ENCODE data around the gene HYAL4.
A peak's percentile ranks its signal among the peaks of the same experiment; 100 is the strongest.

HYAL4 gene

DNA sequence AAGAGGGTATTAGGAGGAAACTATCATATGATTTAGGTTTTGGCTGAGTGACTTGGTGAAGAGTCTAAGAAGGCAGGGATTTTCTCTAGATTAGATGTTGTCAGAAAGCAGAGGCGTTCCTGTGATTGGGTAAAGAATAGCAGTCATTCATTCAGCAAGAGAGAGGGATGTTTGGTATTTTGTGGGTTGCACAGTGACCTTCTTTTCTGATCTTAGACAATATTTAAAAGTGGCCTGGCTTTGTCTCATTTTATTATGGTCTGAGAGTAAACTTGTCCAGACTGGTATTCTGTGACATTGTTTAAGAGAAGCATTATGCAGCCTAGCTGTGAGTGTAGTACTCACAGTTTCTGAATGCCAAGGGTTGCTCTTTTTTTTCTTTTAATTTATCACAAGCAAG is 18.5 kb downstream of the HYAL4 start:
- Histone ChIP-seq H3K4me2 (ENCODE audit: low read length) (no peak overlapping the region), H2BK5ac (ENCODE audit: low read depth, low read length, poor library complexity) (no peak overlapping the region), H3K23ac (ENCODE audit: low read length) (no peak overlapping the region), H3K14ac (ENCODE audit: low read length) (no peak overlapping the region), H4K12ac (ENCODE audit: low read depth, low read length) (no peak overlapping the region), H3K4ac (ENCODE audit: low read depth, low read length) (no peak overlapping the region), H3K36me3 (ENCODE audit: control insufficient read depth in 1 of 2, insufficient read depth in 2 of 2, low read length in 2 of 2) (no peaks in the 10 kb centered on the region), H3K18ac (ENCODE audit: low read length) (no peak overlapping the region), H3K4me3 (ENCODE audit: low read depth, low read length) (no peak overlapping the region), H3K4me1 (ENCODE audit: control insufficient read depth in 1 of 2, insufficient read depth in 2 of 2, low read length in 2 of 2) (no peaks in the 10 kb centered on the region), H3K9me3 (ENCODE audit: insufficient read depth, low read depth, low read length) (no peaks in the 10 kb centered on the region), H3K27me3 (ENCODE audit: insufficient read depth, low read length) (no peaks in the 10 kb centered on the region), H4K8ac (ENCODE audit: low read depth, low read length) (no peak overlapping the region), H3K79me2 (ENCODE audit: control insufficient read depth, insufficient read depth, low read length, poor library complexity) (no peaks in the 10 kb centered on the region), H2AK5ac (ENCODE audit: low read length) (no peak overlapping the region), H3K27ac (ENCODE audit: low read depth, low read length) (no peak overlapping the region), H2AFZ (ENCODE audit: insufficient read depth, low read length, poor library complexity) (no peak overlapping the region), H2BK12ac (ENCODE audit: low read length) (no peak overlapping the region), H4K91ac (ENCODE audit: low read depth, low read length) (no peak overlapping the region), H3K79me1 (ENCODE audit: low read length) (no peaks in the 10 kb centered on the region), H3K9ac (ENCODE audit: low read length) (no peak overlapping the region), H2BK120ac (ENCODE audit: insufficient read depth, low read length, poor library complexity) (no peak overlapping the region)
- WGBS (ENCODE audit: extremely low coverage, insufficient coverage, insufficient read length): no CpG with 5 or more reads among the region's 1 CpG
- DNase-seq: peak in 1 of 2 donors; percentile 19

DNA sequence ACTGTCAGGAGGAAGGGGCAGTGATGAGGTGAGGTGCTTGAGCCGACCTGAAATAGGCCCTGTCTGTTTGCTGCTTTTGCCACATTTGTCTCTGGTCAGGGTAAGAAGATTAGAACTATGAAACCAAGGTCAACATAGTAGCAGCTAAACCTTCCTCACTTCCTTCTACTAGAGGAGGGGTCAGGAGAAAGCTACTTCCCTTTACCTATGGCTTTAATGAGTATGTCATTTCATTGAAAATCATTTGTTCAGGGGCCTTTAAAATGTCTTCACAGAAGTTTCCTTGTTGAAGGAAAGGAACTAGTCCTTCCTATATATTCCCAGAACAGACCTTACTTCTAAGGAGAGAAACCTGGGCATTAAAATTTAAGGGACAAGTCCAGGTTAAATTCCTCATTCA is 19.0 kb downstream of the HYAL4 start:
- no peak overlapping the region for H3K18ac ChIP-seq (ENCODE audit: low read length)
- no peak overlapping the region for H3K4ac ChIP-seq (ENCODE audit: low read depth, low read length)
- no peak overlapping the region for H2BK120ac ChIP-seq (ENCODE audit: insufficient read depth, low read length, poor library complexity)
- no peak overlapping the region for H3K9ac ChIP-seq (ENCODE audit: low read length)
- no peak overlapping the region for H3K27ac ChIP-seq (ENCODE audit: low read depth, low read length)
- no peaks in the 10 kb centered on the region for H3K4me1 ChIP-seq (ENCODE audit: control insufficient read depth in 1 of 2, insufficient read depth in 2 of 2, low read length in 2 of 2)
- H2BK5ac ChIP-seq (ENCODE audit: low read depth, low read length, poor library complexity): no peak overlapping the region
- no peak overlapping the region for H4K8ac ChIP-seq (ENCODE audit: low read depth, low read length)
- H2AFZ ChIP-seq (ENCODE audit: insufficient read depth, low read length, poor library complexity): no peak overlapping the region
- no peak overlapping the region for H3K14ac ChIP-seq (ENCODE audit: low read length)
- no peak overlapping the region for H3K23ac ChIP-seq (ENCODE audit: low read length)
- H3K79me1 ChIP-seq (ENCODE audit: low read length): no peaks in the 10 kb centered on the region
- H3K4me2 ChIP-seq (ENCODE audit: low read length): no peak overlapping the region
- no peaks in the 10 kb centered on the region for H3K36me3 ChIP-seq (ENCODE audit: control insufficient read depth in 1 of 2, insufficient read depth in 2 of 2, low read length in 2 of 2)
- WGBS (ENCODE audit: extremely low coverage, insufficient coverage, insufficient read length): no CpG with 5 or more reads among the region's 1 CpG
- no peak overlapping the region for H4K12ac ChIP-seq (ENCODE audit: low read depth, low read length)
- H2BK12ac ChIP-seq (ENCODE audit: low read length): no peak overlapping the region
- H3K79me2 ChIP-seq (ENCODE audit: control insufficient read depth, insufficient read depth, low read length, poor library complexity): no peaks in the 10 kb centered on the region
- no peaks in the 10 kb centered on the region for H3K9me3 ChIP-seq (ENCODE audit: insufficient read depth, low read depth, low read length)
- DNase-seq: no peak
- H3K4me3 ChIP-seq (ENCODE audit: low read depth, low read length): no peak overlapping the region
- H3K27me3 ChIP-seq (ENCODE audit: insufficient read depth, low read length): no peaks in the 10 kb centered on the region
- no peak overlapping the region for H4K91ac ChIP-seq (ENCODE audit: low read depth, low read length)
- H2AK5ac ChIP-seq (ENCODE audit: low read length): no peak overlapping the region

DNA sequence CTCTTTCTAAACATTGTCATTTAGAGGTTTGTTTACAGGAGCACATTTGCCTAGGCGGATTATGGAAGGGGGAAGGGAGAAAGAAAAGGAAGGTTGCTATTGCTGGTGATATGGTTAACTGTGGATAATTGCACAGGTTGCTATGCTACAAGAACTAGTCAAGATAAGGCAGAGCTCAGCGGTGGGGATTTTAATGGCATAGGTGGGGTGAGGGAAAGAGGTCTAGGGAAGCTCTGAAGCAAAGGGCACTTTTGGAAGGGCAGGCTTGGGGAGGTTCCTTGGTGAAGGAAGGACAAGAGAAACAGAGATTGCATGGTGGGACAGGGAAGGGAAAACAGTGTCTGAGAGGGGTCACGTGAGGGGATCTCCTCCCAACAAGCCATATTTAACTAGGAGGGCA is 19.5 kb downstream of the HYAL4 start:
- Histone ChIP-seq H3K27me3 (ENCODE audit: insufficient read depth, low read length) (no peaks in the 10 kb centered on the region), H3K18ac (ENCODE audit: low read length) (no peak overlapping the region), H3K79me1 (ENCODE audit: low read length) (no peaks in the 10 kb centered on the region), H3K27ac (ENCODE audit: low read depth, low read length) (no peak overlapping the region), H3K4me3 (ENCODE audit: low read depth, low read length) (no peak overlapping the region), H3K9me3 (ENCODE audit: insufficient read depth, low read depth, low read length) (no peaks in the 10 kb centered on the region), H4K91ac (ENCODE audit: low read depth, low read length) (no peak overlapping the region), H2BK120ac (ENCODE audit: insufficient read depth, low read length, poor library complexity) (no peak overlapping the region), H3K9ac (ENCODE audit: low read length) (no peak overlapping the region), H3K4me1 (ENCODE audit: control insufficient read depth in 1 of 2, insufficient read depth in 2 of 2, low read length in 2 of 2) (no peaks in the 10 kb centered on the region), H2AK5ac (ENCODE audit: low read length) (no peak overlapping the region), H2BK5ac (ENCODE audit: low read depth, low read length, poor library complexity) (no peak overlapping the region), H3K23ac (ENCODE audit: low read length) (no peak overlapping the region), H4K8ac (ENCODE audit: low read depth, low read length) (no peak overlapping the region), H2AFZ (ENCODE audit: insufficient read depth, low read length, poor library complexity) (no peak overlapping the region), H3K4me2 (ENCODE audit: low read length) (no peak overlapping the region), H3K14ac (ENCODE audit: low read length) (no peak overlapping the region), H3K79me2 (ENCODE audit: control insufficient read depth, insufficient read depth, low read length, poor library complexity) (no peaks in the 10 kb centered on the region), H4K12ac (ENCODE audit: low read depth, low read length) (no peak overlapping the region), H3K36me3 (ENCODE audit: control insufficient read depth in 1 of 2, insufficient read depth in 2 of 2, low read length in 2 of 2) (no peaks in the 10 kb centered on the region), H2BK12ac (ENCODE audit: low read length) (no peak overlapping the region), H3K4ac (ENCODE audit: low read depth, low read length) (no peak overlapping the region)
- DNase-seq: no peak
- whole genome bisulfite sequencing (ENCODE audit: extremely low coverage, insufficient coverage, insufficient read length): no CpG with 5 or more reads among the region's 3 CpGs

DNA sequence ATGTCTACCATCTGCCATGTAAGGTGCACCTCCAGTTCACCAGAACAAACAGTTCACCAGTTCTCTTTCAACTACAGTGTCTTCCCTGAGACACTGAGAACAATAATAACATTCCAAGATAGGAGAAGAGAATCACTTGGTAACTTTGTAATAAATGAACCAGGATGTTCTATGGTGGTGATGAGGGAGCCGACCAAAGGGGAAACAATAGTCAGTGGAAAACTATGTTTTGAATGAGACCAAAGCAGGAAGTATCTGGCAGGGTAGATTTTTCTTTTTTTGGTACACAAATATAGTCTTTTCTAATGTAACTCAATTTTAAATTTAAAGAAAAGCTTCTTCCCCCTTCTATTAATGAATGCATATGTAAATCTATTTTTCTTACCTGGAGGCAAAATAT is 20.0 kb downstream of the HYAL4 start:
- H3K4me1 ChIP-seq (ENCODE audit: control insufficient read depth in 1 of 2, insufficient read depth in 2 of 2, low read length in 2 of 2): no peaks in the 10 kb centered on the region
- H3K4ac ChIP-seq (ENCODE audit: low read depth, low read length): no peak overlapping the region
- no peaks in the 10 kb centered on the region for H3K36me3 ChIP-seq (ENCODE audit: control insufficient read depth in 1 of 2, insufficient read depth in 2 of 2, low read length in 2 of 2)
- H2AK5ac ChIP-seq (ENCODE audit: low read length): no peak overlapping the region
- no peak overlapping the region for H4K91ac ChIP-seq (ENCODE audit: low read depth, low read length)
- H3K14ac ChIP-seq (ENCODE audit: low read length): no peak overlapping the region
- H4K8ac ChIP-seq (ENCODE audit: low read depth, low read length): no peak overlapping the region
- no peak overlapping the region for H3K4me3 ChIP-seq (ENCODE audit: low read depth, low read length)
- H2BK5ac ChIP-seq (ENCODE audit: low read depth, low read length, poor library complexity): no peak overlapping the region
- H3K27ac ChIP-seq (ENCODE audit: low read depth, low read length): no peak overlapping the region
- DNase-seq: peak in 1 of 2 donors; percentile 51
- no peak overlapping the region for H4K12ac ChIP-seq (ENCODE audit: low read depth, low read length)
- no peak overlapping the region for H2BK120ac ChIP-seq (ENCODE audit: insufficient read depth, low read length, poor library complexity)
- no peak overlapping the region for H3K4me2 ChIP-seq (ENCODE audit: low read length)
- no peaks in the 10 kb centered on the region for H3K9me3 ChIP-seq (ENCODE audit: insufficient read depth, low read depth, low read length)
- no peak overlapping the region for H2AFZ ChIP-seq (ENCODE audit: insufficient read depth, low read length, poor library complexity)
- H3K79me2 ChIP-seq (ENCODE audit: control insufficient read depth, insufficient read depth, low read length, poor library complexity): no peaks in the 10 kb centered on the region
- H3K18ac ChIP-seq (ENCODE audit: low read length): no peak overlapping the region
- no peak overlapping the region for H2BK12ac ChIP-seq (ENCODE audit: low read length)
- no peaks in the 10 kb centered on the region for H3K27me3 ChIP-seq (ENCODE audit: insufficient read depth, low read length)
- H3K9ac ChIP-seq (ENCODE audit: low read length): no peak overlapping the region
- H3K23ac ChIP-seq (ENCODE audit: low read length): no peak overlapping the region
- no CpG with 5 or more reads among the region's 1 CpG for WGBS (ENCODE audit: extremely low coverage, insufficient coverage, insufficient read length)
- H3K79me1 ChIP-seq (ENCODE audit: low read length): no peaks in the 10 kb centered on the region
